M059J (cell line): ENCODE measurements around the gene DAND5. TPM values are rescaled to one million over a fixed set of nuclear protein-coding genes. Genes with fewer than 3 reads are reported as not detected.

Source experiments
- DNase-seq: peaks from one replicate; pipeline ENCODE4 v3.0.0-alpha.2; 2012; ENCODE audit warnings: low read depth
- total RNA-seq: library from RNA; depleted of rRNA; stranded (reverse); fragments of >200 nt; shearing (Covaris generic); gene quantifications from 2 replicates; pipeline ENCODE4 v1.2.3, GENCODE V29; 2014

Gene DAND5
- total RNA-seq, 1 experiment from 2014 or later: 0.62 TPM

DNA sequence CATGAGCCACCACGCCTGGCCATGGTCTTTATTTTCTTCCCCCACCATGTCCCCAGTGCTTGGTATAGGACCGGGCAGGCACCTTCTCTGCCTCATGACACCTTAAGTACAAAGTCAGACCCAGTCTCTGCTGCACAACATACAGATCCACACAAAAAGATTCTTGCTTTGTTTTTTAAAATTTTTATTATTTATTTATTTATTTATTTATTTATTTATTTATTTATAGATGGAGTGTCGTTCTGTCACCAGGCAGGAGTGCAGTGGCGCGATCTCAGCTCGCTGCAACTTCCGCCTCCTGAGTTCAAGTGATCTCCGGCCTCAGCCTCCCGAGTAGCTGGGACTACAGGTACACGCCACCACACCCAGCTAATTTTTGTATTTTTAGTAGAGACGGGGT lies 23.4 kb downstream of the DAND5 start:
- no peak for DNase-seq

DNA sequence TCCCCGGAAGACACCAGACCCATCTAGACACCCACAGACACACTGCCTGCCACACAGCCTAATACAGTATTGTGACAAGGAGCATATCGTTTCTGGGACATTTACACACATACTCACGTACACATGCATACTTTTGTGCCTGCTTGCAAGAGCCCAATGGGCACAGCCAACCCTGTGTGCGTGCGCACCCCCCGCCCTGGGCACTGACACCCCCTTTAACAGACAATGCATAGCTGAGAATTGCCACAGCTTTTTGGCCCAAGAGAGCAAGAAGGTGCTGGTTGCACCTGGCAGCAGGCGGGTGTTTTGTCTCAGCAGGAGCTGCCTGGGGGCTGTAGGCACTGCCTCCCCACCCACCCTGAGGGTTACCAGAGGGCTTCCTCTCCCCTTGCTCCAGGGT lies 24.2 kb downstream of the DAND5 start:
- DNase-seq: no peak

DNA sequence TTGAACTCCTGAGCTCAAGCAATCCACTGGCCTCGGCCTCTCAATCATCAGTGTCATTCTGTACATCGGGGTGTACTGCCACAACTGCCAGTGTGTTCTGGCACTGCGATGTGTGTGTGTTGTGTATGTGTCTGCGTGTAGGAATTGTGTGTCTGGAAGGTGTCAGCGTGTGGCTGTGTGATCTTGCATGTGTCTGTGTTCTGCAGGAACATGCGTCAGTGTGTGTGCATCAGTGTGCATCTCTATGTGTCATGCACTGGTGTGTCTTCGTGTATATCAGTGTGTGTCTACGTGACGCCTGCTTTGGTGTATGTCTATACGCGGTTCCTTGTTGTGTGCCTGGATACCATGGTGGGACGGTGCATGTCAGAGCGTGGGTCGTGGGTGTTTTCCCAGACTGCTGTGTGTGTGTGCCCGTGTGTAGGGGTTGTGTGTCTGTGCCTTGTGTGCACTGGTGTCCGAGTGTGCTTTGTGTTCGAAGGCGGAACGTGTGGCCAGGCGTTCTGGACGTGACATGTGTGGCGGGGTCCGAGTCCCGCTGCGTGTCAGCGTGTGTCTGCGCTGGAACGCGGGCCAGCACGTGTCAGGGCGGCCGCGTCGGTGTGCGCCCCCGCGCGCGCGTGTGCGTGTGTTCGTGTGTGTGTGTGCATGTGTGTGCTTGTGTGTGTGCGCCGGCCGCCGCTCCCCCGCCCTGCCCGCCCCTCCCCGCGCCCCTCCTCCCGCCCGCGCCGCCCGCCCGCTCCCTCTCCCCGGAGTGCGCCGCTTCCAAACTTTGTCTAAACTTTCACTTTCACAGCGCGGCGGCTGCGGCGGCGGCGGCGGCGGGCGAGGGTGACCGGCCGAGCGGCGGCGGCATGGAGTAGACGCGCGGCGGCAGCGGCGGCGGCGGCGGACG lies 25.6 kb downstream of the DAND5 start, which contains the start of gene NFIX:
TSS of gene NFIX (plus strand) at position 775 of the 895 bp plus-strand sequence. CDS start 363 bp downstream, outside the sequence.
- peak; percentile 60 for DNase-seq

DNA sequence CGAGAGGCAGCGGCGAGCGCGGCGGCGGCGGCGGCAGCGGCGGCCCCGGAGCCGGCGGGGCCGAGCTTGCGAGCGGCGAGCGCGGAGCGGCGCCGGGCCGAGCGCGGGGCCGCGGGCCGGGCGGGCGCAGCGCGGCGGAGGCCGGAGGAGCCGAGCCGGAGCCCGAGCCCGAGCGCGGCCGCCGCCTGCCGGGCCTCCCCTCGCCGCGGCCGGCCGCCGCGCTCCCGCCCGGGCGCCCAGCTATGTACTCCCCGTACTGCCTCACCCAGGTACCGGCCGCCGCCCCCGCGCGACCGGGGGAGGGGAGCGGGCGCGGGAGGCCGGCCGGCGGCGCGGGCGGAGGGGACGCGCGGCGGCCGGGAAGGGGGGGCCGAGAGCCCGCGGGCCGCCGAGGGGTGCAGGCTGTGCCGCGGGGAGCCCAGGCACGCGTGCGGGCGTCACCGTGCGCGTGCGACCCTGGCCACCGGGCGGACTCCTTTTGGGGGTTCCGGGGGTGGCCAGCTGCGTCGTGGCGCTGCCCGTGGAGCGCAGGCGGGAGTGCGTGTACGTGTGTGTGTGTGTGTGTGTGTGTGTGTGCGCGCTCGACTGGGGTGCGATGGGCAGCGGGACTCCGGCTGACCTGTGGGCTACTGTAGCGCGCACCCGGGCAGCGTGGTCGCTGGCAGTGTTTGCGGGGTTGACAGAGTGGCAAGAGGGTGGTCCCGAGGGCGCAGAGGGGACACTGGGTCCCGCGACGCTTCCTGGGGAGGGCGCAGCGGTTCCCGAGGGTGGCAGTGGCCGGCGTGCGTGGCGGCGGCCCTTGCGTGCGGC lies 26.4 kb downstream of the DAND5 start:
- DNase-seq: peak; percentile 35

DNA sequence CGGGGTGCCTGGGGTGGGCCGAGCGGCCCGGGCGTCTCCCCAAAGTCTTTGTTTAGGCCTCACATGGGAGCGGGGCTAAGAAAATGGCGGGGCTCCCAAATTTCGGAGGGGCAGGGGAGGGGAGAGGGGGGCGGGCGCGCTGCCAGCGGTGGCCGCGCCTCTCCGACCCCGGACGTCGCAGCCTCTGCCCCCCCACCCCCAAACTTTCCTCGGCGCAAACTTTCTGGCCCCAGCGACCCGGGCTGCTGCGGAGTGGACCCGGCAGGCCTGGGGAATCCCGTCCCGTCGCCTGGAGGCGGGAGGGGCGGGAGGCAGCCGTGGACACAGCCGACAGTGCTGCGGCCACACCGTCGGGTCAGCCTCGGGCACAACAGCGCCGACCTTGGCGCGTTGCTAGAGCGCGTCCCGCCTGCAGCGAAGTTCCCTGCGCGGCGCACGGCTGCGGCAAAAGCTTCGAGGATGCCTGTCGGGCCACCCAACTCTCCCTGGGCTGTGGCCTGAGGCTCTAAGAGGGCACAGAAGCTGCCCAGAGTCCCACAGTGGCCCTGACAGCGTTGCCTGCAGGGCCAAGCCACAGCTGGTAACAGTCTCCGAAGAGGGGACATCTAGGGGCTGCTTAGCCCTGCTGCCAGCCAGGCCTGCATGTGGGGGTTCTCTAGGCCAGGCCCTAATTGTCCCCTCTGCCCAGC lies 27.2 kb downstream of the DAND5 start:
- DNase-seq: peak; percentile 63

DNA sequence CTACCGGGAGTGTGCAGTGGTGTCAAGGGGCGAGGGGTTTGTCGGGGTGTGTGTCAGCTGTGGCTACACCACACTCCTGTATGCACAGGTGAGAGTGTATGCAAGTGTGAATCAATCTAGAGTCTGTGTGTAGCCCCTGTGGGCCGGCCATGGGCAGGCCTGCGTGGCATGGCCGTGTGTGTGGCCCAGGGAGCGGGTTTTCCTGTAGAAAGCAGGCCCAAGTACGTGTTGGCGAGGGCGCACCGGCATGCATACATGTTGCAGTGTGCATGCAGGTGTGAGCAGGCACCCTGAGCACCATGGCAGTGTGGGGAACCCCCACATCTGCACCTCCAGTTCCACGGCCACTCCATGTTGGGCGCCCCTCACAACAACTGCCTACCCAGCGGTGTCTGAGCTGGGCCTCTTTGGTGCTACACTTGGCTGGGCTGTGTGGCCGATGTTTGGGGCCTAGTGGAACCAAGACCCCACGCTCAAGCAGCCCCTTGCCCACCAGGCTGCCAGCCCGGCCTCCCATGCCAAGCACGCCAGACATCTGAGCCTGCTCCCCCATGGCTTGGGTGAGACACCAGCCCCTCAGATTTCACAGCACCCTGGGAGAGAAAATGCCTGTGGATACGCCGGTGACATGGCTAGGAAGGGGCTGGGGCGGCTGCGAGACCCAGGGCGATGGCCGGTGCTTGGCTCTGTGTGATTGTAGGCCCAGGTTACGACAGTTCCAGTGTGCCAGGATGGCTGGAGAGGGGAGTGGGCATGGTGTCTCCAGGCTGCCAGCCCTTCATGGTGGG lies 28.0 kb downstream of the DAND5 start:
- DNase-seq: no peak

DNA sequence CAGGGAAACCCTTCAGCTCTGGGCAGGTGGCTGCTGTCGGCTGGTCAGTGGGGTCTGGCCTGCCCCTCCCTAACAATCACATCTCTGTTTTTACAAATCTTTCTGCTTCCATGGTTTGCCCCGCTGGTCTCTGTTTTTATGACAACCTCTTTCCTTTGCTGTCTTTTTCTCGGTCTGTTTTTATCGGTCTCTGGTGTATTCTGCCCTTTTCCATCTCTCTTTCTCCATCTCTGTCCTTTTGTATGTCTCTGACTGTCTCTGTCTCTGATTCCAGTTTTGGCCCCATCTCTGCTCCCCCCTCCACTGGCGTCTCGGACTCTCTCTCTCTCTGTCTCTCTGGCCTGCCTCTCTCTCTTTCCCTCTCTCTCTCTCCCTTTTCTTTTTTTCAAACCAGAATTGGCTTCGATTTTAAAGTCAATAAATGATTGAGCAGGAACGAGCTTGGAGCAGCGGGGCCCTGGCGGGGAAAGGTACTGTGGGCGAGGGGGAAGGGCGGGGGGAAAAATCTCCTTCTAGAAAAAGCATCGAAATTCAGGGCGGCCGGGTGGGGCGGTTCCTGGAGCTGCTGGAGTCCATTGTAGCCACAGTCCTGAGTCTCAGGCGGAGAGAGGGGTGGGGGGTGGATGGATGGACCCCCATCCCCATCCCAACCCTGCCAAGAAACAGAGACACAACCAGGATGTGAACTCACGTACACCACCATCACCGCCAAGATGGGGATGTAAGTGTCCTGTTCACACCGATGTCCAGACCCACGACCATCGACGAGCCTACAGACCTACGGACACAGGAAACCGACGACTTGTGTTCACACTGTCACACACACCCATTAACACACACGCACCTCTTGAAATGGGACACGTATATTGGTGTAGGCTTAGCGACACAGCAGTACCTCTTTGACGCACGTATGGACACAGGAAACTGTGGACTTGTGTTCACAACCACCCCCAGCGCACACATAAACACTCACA lies 28.9 kb downstream of the DAND5 start:
- DNase-seq: no peak

DNA sequence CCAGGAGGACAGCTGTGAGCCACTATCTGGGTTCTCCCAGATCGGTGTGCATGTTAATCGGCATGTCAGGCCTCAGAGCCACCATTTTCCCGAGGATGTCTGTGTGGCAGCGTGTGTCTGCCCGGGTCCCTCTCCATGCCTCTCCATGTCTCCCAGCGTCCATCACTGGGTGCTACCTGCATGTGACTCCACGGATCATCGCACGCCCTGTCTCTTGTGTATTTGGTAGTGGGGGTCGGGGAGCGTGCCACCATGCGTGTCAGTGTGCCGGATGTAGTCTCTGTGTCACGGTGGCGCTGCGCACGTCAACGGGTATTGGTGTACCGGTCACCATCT lies 31.8 kb downstream of the DAND5 start:
- no peak for DNase-seq

DNA sequence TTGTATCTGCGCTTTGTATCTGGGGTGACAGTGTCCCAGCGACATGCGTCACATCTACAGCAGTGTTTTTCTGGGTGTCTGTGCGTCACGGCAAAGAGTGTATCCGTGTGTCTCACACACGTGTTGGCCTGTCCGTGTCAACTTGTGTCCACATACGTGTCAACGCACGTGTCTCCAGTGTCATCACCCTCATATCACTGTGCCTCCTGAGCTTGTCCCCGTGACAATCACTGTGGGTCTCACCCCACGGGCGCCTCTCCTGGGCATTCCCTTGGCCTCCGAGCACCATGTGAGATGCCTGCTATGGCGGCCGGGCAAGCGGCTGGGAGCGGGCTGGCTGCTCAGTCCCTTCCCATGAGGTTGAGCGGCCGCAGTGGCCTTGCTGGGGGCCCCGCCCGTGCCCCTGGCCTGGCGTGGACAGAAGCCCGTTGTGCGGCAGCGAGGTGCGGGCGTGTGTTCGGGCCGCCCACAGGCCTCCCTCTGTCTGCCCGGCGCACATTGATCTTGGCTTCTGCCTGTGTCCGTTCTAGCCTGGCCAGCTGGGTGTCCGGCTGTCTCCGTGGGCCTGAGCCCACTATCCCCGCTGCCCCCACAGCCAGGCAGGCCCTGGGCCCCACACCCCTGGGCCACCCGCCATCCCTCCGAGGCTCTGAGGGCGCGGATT lies 32.3 kb downstream of the DAND5 start:
- no peak for DNase-seq

DNA sequence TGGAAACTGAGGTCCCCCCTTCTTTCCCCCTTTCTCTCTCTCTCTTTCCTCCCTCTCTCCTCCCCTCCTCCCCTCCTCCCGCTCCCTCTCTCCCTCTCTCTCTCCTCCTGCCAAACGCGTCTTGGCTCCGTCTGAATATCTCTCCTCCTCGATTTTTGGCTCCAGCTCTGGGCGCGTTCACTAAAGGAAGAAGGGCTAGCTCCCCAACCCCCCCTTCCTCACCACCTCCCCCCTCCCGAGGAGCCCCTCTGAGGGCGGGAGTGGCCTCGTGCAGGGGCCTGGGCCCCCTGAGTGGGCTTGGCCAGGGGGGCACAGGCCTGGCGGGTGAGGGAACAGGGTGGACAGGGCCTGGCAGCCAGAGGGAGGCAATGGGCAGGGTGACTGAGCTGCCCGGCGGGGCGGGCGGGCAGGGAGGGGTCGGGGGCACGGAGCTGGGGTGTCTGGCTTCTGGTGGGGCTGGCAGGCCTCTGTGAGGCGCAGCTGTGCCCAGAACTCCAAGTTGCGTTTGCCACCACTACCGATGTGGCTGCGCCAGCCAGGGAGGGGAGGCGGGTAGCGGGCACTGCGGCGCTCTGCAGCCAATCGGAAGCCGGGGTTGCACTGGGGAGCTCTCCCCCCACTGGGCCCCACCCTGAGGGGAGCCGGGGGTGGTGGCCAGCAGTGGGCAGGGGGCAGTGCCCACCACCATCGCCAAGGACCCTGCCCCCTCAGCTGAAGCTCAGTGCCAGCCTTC lies 33.0 kb downstream of the DAND5 start:
- no peak for DNase-seq

DNA sequence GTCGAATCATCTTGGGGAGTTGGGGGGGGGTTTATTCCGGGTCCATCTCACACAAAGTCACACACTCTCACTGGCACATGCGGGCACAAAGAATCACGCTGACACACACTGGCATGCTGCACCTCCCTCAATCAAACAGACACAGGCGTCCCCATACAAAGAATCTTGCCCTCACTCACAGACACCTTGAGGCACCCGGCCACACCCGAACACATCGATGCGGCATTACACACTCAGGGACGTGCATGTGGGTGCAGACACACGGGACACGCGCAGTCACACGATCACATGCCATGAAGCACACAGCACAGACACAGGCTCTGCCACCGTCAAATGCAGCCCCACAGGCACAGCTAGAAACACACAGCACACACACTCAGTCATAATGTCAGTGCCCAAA lies 33.7 kb downstream of the DAND5 start:
- DNase-seq: no peak

DNA sequence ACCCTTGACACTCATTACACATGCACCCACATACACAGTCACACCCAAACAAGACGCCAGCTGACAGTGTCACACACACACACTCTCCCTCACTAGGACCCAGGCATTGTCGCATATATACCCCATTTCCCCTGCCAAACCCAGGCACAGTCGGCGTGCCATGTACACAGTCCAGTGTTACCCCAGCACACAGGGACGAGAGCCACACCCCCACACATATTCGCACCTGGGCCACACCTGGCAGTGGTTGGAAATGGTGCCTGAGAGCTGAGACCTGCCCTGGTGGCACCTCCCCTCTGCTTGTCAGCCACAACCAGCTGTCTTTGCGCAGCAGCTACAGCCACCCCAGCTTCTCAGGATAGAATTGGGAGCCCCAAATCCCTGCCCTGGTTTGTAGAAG lies 34.9 kb downstream of the DAND5 start:
- DNase-seq: no peak

DNA sequence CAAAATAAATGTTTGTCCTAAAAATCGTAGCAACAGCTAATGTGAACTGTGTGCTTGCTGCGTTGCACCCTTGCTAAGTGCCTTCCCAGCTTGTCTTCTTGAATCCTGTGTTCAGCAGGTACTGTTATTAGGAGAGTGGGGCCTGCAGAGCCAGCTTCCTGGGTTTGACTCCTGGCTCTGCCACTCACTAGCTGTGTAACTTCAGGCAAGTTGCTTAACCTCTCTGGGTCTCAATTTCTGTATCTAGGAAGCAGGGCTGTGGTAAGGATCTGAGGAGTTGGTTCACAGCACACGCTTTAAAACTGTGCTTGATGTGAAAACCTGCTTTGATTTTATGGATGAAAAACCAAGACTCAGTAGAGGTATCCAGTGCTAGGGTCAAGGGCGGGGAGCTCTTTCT lies 35.9 kb downstream of the DAND5 start:
- DNase-seq: no peak

DNA sequence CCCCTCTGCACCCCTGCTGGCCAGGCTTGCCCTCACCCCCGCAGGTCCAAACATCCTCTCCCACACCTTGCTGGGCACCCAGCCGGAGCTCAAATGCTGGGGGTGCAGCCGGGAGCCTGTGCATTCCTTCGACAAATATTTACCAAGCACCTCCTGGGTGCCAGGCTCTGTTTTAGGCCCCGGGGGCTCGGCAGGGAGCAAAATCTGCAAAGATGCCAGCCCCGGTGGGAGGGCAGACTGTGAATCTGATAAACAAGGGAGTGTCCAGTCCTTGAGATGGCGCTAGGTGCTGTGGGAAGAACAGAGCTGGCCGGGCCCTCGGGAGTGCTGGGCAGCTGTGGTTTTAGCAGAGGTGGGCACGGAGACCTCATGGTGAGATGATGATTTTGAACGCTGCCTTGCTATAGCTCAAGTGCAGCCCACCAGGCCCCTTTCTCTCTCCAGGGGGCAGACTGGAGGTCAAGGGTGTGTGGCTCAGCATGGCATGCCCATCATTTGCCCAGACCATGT lies 36.5 kb downstream of the DAND5 start:
- no peak for DNase-seq

DNA sequence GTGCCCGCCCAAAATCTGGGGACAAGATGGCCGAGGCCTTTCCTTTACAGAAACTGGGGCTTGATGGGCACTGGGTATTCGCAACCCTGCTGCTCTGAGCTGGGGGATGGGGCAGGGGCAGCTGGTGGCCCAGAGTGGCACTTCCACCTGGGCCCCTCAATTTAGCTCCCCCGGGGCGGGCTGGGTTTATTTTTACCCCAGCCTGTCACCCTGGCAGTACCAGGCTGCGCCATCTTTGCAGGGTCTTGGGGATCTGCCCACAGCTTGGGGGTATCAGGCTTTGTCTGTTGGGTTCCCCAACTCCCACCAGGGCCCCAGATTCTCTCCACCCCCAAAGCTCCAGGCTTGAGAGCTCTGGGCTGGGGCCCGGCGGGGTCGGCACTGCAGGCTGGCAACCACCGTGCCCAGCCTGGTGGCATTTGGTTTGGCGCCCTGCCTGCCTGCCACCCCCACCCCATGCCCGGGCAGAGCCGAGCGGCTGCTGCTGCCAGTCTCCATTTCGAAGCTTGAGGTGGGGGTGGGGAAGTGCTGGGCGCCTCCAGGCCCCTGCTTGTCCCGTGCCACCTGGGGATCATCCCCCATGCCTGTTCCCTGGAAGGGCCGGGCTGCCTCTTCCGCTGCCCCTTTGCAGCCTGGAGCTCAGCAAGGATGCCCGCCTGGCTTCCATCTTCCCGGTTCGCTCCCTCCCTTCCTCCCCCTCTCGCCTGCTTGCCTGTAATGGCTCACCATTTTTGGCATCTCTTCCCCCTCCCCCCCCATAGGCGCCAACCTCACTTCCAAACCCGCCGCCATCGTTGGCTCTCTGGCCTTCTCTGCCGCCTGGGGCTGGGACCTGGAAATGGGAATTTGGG lies 37.3 kb downstream of the DAND5 start:
- DNase-seq: no peak

DNA sequence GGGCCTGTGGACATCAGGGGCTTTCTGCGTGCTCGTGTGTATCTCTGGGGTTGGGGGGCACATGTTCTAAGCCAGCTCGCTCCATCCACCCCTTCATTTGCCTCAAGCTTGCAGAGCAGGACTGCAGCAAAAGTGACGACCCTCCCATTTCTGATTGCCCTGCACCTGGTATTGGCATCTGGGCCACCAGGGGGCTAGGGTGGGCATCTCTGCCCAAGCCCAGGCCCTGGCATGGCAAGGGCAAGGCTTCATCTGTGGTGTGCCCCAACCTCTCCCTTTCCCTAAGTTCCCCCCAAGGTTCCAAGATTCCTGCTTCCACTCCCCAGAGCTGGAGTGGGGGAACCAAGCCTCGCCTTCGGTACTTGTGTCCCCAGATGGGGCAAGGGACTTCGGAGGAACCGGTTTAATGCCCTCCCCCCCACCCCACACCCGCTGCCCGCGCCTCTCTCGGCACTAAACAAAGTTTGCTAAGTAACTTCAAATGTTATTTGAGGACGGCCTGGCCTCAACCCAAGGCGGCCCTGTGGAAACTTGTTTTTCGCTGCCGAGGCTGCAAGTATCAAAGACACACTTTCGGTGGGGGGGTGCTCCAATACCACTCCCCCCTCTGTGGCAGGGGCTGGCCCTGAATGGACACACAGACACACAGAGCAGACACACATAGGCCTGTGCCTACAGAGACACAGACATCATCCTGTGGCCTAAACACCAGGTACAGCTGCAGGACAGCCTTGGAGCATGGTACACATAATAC lies 38.1 kb downstream of the DAND5 start:
- no peak for DNase-seq
